ENCODE data around the gene TOLLIP. TPM values are rescaled to one million over a fixed set of nuclear protein-coding genes. Genes with fewer than 3 reads are reported as not detected.

TOLLIP gene
- total and polyA plus RNA-seq, 2 donors: 10.9 to 25.4 TPM

DNA sequence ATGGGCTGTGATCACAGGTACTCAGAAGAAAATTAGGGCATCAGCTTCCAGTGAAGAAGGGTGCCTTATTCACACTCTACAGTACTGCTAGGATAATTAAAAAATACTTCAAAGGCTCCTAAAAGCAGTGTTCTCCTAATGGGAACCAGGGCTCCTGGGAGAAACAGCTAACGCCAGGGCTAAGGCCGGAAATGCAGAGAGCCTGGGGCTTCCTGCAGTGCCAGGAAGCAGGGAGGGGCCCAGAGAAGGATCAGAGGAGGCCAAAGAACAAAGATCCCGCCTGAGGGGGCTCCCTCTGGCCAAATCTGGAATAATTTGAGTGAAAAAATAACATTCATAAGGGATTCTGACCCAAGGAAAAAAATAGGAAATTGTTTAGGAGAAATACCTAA, 27.5 kb downstream of the TOLLIP start:
- Histone ChIP-seq H3K9me3 (ENCODE audit: control insufficient read depth in 2 of 2, insufficient read depth in 1 of 2, low read length in 1 of 2) (no peaks in the 10 kb centered on the region), H3K4me3 (ENCODE audit: low read length in 2 of 2) (no peak overlapping the region), H3K27ac (ENCODE audit: low read depth in 1 of 2, low read length in 1 of 2) (no peak overlapping the region), H3K4me1 (ENCODE audit: control insufficient read depth in 2 of 2, insufficient read depth in 2 of 2, low read length in 2 of 2) (no peaks in the 10 kb centered on the region), H3K36me3 (ENCODE audit: control insufficient read depth in 2 of 2, insufficient read depth in 2 of 2, low read length in 1 of 2) (peaks cover 40 to 68% of the 10 kb centered on the region in 2 donors), H3K27me3 (ENCODE audit: control insufficient read depth in 2 of 2, insufficient read depth in 1 of 2, low read length in 1 of 2) (no peaks in the 10 kb centered on the region)
- 83% methylated on average over 3 of the region's 3 CpGs for WGBS
- no peak for DNase-seq (ENCODE audit: low read depth in 6 of 9, low spot score in 9 of 9)

DNA sequence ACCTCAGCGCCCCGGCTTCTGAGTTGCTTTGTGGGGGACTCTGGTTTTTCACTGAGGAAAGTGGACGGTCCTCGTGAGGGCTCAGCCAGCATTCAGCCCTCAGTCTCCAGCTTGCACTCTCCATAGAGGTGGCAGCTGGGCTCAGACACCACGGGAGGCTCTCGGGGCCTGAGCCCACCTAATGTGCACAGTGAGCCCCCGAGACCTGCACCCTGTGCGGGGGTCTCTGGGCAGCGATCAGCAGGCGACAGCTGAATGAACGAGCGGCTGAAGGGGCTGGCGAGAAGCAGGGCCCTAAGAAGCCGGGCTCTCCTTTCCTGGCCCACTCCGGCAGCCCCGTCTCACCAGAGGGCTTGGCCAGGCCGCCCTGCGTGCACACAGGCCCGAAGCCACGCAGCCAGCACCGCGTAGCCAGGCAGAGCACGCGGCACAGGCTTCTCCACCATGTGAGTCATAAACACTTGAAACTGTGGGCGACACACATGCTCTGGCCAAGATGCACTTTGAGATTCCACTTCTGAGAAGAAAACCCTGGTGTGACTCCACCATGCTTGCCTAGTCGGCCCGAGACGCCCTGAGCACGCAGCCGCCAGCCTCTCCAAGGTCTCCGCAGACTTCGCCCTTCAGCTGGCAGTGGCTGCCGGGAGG, 28.0 kb downstream of the TOLLIP start:
- H3K4me1 ChIP-seq (ENCODE audit: control insufficient read depth in 2 of 2, insufficient read depth in 2 of 2, low read length in 2 of 2): no peaks in the 10 kb centered on the region
- no peak overlapping the region for H3K27ac ChIP-seq (ENCODE audit: low read depth in 1 of 2, low read length in 1 of 2)
- H3K9me3 ChIP-seq (ENCODE audit: control insufficient read depth in 2 of 2, insufficient read depth in 1 of 2, low read length in 1 of 2): no peaks in the 10 kb centered on the region
- WGBS: 98% methylated on average over 33 of the region's 33 CpGs
- no peaks in the 10 kb centered on the region for H3K27me3 ChIP-seq (ENCODE audit: control insufficient read depth in 2 of 2, insufficient read depth in 1 of 2, low read length in 1 of 2)
- no peak for DNase-seq (ENCODE audit: low read depth in 6 of 9, low spot score in 9 of 9)
- H3K4me3 ChIP-seq (ENCODE audit: low read length in 2 of 2): no peak overlapping the region
- peaks cover 40 to 68% of the 10 kb centered on the region in 2 donors for H3K36me3 ChIP-seq (ENCODE audit: control insufficient read depth in 2 of 2, insufficient read depth in 2 of 2, low read length in 1 of 2)

DNA sequence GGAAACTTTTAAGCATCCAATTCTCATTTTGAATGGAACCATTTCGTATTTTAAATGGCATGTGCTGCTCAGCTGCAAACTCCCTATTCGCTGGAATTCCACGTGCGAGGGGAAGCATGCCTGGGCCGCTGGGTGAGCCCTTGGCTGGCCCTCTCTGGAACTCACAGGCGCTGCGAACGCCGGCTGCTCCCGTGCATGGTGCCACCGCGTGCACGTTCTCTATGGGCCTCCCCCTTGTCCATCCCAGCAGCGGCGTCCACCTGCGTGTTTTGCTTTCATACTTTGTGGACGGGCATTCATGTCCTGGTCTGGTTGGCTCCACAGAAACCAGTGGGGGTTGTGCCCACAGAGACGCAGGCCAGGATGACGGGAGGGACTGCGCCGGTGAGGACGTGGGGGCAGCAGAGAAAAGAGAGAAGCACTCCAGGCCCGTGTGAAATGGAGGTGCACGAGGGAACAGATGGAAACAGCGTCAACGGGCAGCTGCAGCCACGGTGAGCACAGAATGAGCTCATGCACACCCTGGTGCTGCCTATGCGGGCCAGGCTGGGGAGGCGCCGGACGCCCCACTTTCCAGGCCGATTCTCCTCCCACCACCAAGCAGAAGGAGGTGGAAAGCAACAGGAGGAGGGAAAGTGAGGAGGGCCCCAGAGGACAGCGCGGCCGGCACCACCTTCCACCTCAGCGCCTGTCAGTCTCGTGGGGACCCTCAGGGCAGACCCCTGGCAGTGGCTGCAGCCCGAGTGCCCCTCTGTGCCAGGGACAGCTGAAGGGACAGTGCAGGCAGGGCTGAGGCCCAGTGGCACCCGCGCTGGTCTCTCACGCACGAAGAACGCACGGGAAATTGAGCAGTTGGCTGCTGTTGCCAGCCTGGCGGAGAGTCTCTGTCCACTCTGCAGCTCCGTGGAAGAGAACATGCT, 29.1 kb downstream of the TOLLIP start:
- H3K9me3 ChIP-seq (ENCODE audit: control insufficient read depth in 2 of 2, insufficient read depth in 1 of 2, low read length in 1 of 2): no peaks in the 10 kb centered on the region
- WGBS: 98% methylated on average over 46 of the region's 46 CpGs
- no peak overlapping the region for H3K27ac ChIP-seq (ENCODE audit: low read depth in 1 of 2, low read length in 1 of 2)
- H3K4me1 ChIP-seq (ENCODE audit: control insufficient read depth in 2 of 2, insufficient read depth in 2 of 2, low read length in 2 of 2): no peaks in the 10 kb centered on the region
- DNase-seq (ENCODE audit: low read depth in 6 of 9, low spot score in 9 of 9): no peak
- no peak overlapping the region for H3K4me3 ChIP-seq (ENCODE audit: low read length in 2 of 2)
- no peaks in the 10 kb centered on the region for H3K27me3 ChIP-seq (ENCODE audit: control insufficient read depth in 2 of 2, insufficient read depth in 1 of 2, low read length in 1 of 2)
- peaks cover 39 to 67% of the 10 kb centered on the region in 2 donors for H3K36me3 ChIP-seq (ENCODE audit: control insufficient read depth in 2 of 2, insufficient read depth in 2 of 2, low read length in 1 of 2)

DNA sequence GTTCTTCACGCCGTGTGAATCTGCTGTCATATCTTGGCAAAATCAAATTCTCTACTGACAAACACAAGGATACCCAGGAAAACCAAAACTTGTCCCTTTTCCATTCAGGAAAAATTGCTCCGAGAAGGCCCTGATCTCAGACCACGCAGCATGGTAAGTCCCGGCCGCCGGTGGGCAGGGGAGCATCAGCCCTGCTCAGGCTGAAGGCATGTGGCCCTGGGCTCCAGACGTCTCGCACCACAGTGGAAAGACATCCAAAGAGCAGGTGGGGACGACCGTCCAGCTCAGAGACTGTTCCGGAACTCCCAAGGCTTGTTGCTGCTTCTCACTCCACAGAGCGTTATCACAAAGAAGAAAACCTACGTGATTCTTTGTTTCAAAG, 29.8 kb downstream of the TOLLIP start:
- peaks cover 38 to 64% of the 10 kb centered on the region in 2 donors for H3K36me3 ChIP-seq (ENCODE audit: control insufficient read depth in 2 of 2, insufficient read depth in 2 of 2, low read length in 1 of 2)
- 97% methylated on average over 14 of the region's 14 CpGs for whole genome bisulfite sequencing
- no peaks in the 10 kb centered on the region for H3K9me3 ChIP-seq (ENCODE audit: control insufficient read depth in 2 of 2, insufficient read depth in 1 of 2, low read length in 1 of 2)
- no peaks in the 10 kb centered on the region for H3K4me1 ChIP-seq (ENCODE audit: control insufficient read depth in 2 of 2, insufficient read depth in 2 of 2, low read length in 2 of 2)
- H3K27me3 ChIP-seq (ENCODE audit: control insufficient read depth in 2 of 2, insufficient read depth in 1 of 2, low read length in 1 of 2): no peaks in the 10 kb centered on the region
- DNase-seq (ENCODE audit: low read depth in 6 of 9, low spot score in 9 of 9): no peak
- H3K4me3 ChIP-seq (ENCODE audit: low read length in 2 of 2): no peak overlapping the region
- H3K27ac ChIP-seq (ENCODE audit: low read depth in 1 of 2, low read length in 1 of 2): no peak overlapping the region

DNA sequence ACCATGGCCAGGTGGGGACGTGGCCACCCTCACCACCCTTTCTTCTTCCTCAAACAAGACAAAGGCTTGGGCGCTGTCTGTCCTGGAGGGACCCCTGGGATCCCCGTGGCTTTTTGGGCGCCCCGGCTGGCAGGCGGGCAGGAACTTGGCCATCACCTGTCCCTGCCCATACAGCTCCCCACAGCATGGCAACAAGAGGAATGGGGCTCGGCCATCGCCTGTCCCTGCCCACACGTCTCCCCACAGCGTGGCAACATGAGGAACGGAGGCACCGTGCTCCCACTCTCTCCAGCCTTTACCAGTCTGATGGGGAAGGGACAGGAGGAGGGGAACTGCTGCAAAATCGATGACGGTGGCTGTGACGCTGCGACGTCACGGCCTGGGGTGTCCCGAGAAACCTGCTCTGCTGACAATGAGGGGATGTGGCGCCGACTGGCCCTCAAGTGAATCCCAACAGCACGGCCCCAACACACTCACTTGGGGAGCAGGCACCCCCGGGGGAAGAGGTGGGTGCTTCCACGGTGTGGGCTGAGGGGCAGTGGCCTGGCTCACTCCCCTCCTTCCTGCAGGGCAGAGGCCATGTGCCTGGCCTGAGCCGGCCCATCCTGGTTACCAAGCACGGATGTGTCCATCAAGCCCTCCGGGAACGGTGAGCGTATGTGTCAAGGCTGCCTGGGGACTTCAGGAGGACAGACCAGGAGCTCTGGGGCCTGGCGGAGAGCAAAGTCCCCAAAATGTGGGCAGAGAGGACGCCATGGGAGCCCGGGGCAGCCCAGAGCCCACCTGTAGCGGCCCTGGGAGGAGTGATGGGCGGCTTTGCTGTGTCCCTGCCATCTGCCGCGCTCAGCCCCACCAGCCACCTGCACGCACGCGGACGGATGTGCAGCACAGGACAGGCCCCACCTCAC, 30.4 kb downstream of the TOLLIP start:
- WGBS: 98% methylated on average over 40 of the region's 40 CpGs

DNA sequence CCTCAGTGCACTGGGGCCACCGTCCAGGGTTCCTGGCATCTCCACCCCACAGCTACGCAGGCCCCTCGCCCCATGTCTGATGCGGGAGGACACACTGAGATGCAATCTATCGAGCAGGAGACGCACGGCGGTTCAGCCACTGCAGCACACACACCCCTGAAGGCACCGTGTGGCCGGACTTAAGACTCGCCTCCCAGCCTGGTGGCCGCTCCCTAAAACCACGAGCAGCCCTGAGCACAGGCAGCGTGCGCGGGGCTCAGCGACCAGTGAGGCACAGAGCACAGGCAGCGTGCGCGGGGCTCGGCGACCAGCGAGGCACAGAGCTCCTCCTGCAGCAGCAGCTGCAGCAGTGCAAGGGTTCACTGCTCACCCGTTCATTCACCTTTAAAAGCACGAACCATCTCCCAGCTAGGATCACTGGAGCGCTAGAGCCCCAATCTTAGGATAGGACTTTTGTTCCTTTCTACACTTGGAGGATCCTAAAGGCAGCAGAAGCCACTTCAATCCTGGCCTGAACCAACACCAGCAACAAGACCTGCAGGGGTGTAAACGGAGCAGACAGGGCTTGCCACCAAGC, 31.4 kb downstream of the TOLLIP start:
- Histone ChIP-seq H3K27me3 (ENCODE audit: control insufficient read depth in 2 of 2, insufficient read depth in 1 of 2, low read length in 1 of 2) (no peaks in the 10 kb centered on the region), H3K4me1 (ENCODE audit: control insufficient read depth in 2 of 2, insufficient read depth in 2 of 2, low read length in 2 of 2) (no peaks in the 10 kb centered on the region), H3K27ac (ENCODE audit: low read depth in 1 of 2, low read length in 1 of 2) (no peak overlapping the region), H3K9me3 (ENCODE audit: control insufficient read depth in 2 of 2, insufficient read depth in 1 of 2, low read length in 1 of 2) (no peaks in the 10 kb centered on the region), H3K4me3 (ENCODE audit: low read length in 2 of 2) (no peak overlapping the region), H3K36me3 (ENCODE audit: control insufficient read depth in 2 of 2, insufficient read depth in 2 of 2, low read length in 1 of 2) (peaks cover 29 to 52% of the 10 kb centered on the region in 2 donors)
- no peak for DNase-seq (ENCODE audit: low read depth in 6 of 9, low spot score in 9 of 9)
- WGBS: 96% methylated on average over 27 of the region's 27 CpGs

More for the DNA sequence above, 30.4 kb downstream of the TOLLIP start:
- H3K9me3 ChIP-seq (ENCODE audit: control insufficient read depth in 2 of 2, insufficient read depth in 1 of 2, low read length in 1 of 2): no peaks in the 10 kb centered on the region
- no peak for DNase-seq (ENCODE audit: low read depth in 6 of 9, low spot score in 9 of 9)
- H3K27me3 ChIP-seq (ENCODE audit: control insufficient read depth in 2 of 2, insufficient read depth in 1 of 2, low read length in 1 of 2): no peaks in the 10 kb centered on the region
- H3K27ac ChIP-seq (ENCODE audit: low read depth in 1 of 2, low read length in 1 of 2): no peak overlapping the region
- peaks cover 36 to 58% of the 10 kb centered on the region in 2 donors for H3K36me3 ChIP-seq (ENCODE audit: control insufficient read depth in 2 of 2, insufficient read depth in 2 of 2, low read length in 1 of 2)
- H3K4me1 ChIP-seq (ENCODE audit: control insufficient read depth in 2 of 2, insufficient read depth in 2 of 2, low read length in 2 of 2): no peaks in the 10 kb centered on the region
- no peak overlapping the region for H3K4me3 ChIP-seq (ENCODE audit: low read length in 2 of 2)

DNA sequence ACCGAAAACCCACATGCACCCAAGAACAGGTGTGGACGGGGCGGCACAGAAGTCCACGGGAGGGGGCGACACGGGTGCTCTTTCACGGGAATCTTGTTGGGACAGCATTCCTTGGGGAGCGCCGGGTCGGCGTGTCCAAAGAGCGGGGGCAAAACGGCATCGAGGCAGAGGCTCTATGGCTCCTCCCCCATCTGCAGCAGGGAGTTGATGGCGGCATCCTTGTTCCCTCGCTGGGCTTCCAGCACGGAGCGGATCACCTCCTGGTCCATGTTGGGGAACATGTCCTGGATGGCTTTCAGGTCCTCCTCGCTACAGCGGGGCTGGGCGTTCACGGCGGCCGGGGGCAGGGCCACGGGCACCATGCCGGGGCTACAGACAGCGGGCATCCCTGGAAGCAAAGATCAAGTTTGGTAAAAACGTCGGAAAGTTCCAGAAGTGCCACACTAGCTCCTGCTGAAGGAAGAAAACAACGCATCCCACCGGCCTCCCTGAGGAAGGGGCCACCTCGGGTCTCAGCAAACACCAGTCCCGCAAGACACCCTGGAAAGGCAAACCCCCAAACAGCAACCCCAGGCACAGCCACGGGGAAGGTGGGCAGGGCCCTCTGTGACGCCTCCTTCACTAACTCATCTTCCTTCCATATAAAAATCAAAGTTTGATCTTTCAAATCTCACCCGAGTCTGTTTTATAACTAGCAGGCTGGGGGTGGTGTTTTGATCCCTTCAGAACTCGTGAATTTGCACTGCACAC, 32.4 kb downstream of the TOLLIP start:
- H3K27ac ChIP-seq (ENCODE audit: low read depth in 1 of 2, low read length in 1 of 2): no peak overlapping the region
- H3K9me3 ChIP-seq (ENCODE audit: control insufficient read depth in 2 of 2, insufficient read depth in 1 of 2, low read length in 1 of 2): no peaks in the 10 kb centered on the region
- H3K4me3 ChIP-seq (ENCODE audit: low read length in 2 of 2): no peak overlapping the region
- H3K4me1 ChIP-seq (ENCODE audit: control insufficient read depth in 2 of 2, insufficient read depth in 2 of 2, low read length in 2 of 2): no peaks in the 10 kb centered on the region
- no peak for DNase-seq (ENCODE audit: low read depth in 6 of 9, low spot score in 9 of 9)
- 97% methylated on average over 37 of the region's 37 CpGs for WGBS
- H3K36me3 ChIP-seq (ENCODE audit: control insufficient read depth in 2 of 2, insufficient read depth in 2 of 2, low read length in 1 of 2): peaks cover 28 to 52% of the 10 kb centered on the region in 2 donors
- H3K27me3 ChIP-seq (ENCODE audit: control insufficient read depth in 2 of 2, insufficient read depth in 1 of 2, low read length in 1 of 2): no peaks in the 10 kb centered on the region

DNA sequence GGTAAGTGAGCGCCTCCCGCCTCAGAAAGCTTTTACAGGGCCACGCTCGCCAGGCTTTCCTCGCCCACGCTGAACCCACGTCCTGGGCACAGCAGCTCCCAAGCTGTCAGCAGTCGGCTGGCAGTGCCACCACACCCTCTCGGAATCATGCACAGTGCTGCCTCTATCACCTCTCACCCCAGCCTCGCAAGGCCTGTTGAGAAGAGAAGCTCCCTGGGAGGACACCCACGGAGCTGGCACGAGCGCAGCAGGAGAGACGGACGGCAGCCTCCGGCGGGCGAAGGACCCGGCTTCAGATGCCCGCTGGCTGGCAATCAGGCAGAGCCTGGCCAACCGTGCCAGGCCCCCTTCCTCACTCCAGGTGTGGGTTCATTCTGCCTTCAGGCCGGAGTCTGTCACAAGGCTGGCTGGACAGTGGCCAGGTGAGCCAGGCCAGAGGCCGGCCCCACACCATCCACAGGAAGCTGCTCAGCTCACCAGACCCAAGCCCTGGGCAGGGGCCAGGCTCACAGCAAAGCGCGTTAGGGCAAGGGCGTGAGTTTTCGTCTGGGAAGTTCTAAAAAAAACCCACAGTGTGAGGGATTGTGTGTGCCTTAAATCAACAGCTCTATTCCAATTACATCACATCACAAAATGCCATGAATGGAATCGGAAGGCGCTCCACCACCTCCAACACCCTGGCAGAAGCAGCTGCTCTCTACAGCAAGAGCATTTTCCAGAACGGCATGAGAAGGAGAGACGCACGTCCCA, 33.2 kb downstream of the TOLLIP start:
- H3K36me3 ChIP-seq (ENCODE audit: control insufficient read depth in 2 of 2, insufficient read depth in 2 of 2, low read length in 1 of 2): peaks cover 20 to 44% of the 10 kb centered on the region in 2 donors
- 93% methylated on average over 32 of the region's 32 CpGs for WGBS
- H3K27ac ChIP-seq (ENCODE audit: low read depth in 1 of 2, low read length in 1 of 2): no peak overlapping the region

More for the DNA sequence above, 33.2 kb downstream of the TOLLIP start:
- Histone ChIP-seq H3K27me3 (ENCODE audit: control insufficient read depth in 2 of 2, insufficient read depth in 1 of 2, low read length in 1 of 2) (no peaks in the 10 kb centered on the region), H3K9me3 (ENCODE audit: control insufficient read depth in 2 of 2, insufficient read depth in 1 of 2, low read length in 1 of 2) (no peaks in the 10 kb centered on the region), H3K4me3 (ENCODE audit: low read length in 2 of 2) (no peak overlapping the region), H3K4me1 (ENCODE audit: control insufficient read depth in 2 of 2, insufficient read depth in 2 of 2, low read length in 2 of 2) (no peaks in the 10 kb centered on the region)
- no peak for DNase-seq (ENCODE audit: low read depth in 6 of 9, low spot score in 9 of 9)
